PFSK-1 (cell line): ENCODE data around the gene NDUFV1.

ENCODE experiments used
- POLR2AphosphoS5 ChIP-seq: IDR thresholded peaks from 2 replicates; pipeline ENCODE4 v1.6.1; 2012; ENCODE audit warnings: low read depth, mild to moderate bottlenecking, control low read depth, low read length, moderate library complexity
- SIN3A ChIP-seq: IDR thresholded peaks from 2 replicates; pipeline ENCODE4 v1.6.1; 2012; ENCODE audit warnings: mild to moderate bottlenecking, low read length, moderate library complexity, borderline replicate concordance; ENCODE audit not compliant: insufficient read depth
- TAF1 ChIP-seq: IDR thresholded peaks from 2 replicates; pipeline ENCODE4 v1.6.1; 2012; ENCODE audit warnings: low read length, control low read depth, borderline replicate concordance; ENCODE audit not compliant: insufficient read depth
- TF ChIP-seq, protein P1 (sequence below), 2 experiments: IDR thresholded peaks; 2 replicates each; pipeline versions ENCODE4 v1.6.1 to v1.8.0; 2011 to 2012; ENCODE audit warnings: low read depth in 2 of 2, low read length in 2 of 2, control low read depth in 1 of 2, inconsistent platforms in 1 of 2, mild to moderate bottlenecking in 1 of 2, moderate library complexity in 1 of 2; ENCODE audit not compliant: insufficient read depth in 1 of 2

DNA sequence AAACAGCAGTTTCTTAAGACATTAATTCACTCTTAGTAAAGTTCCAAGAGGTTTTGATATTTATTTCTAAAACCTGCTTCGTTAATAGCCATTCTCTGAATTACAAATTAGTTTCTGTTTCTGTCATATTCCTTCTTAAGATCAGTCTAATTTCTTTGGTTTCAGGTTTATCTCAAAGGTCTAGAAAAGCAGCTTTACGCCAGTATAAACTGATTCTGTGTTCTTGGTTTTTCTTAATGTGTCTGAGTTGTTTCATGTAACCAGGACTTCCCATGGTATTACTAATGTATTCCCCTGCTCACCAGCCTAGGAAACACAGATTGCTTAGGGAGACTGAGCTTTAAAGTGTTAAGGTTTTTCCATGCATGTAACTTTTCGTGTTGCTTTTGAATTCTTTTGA is 50.6 kb downstream of the NDUFV1 start:
- TF ChIP-seq POLR2AphosphoS5, result no peak
- TF ChIP-seq SIN3A, result no peak
- TF ChIP-seq, protein P1, sequence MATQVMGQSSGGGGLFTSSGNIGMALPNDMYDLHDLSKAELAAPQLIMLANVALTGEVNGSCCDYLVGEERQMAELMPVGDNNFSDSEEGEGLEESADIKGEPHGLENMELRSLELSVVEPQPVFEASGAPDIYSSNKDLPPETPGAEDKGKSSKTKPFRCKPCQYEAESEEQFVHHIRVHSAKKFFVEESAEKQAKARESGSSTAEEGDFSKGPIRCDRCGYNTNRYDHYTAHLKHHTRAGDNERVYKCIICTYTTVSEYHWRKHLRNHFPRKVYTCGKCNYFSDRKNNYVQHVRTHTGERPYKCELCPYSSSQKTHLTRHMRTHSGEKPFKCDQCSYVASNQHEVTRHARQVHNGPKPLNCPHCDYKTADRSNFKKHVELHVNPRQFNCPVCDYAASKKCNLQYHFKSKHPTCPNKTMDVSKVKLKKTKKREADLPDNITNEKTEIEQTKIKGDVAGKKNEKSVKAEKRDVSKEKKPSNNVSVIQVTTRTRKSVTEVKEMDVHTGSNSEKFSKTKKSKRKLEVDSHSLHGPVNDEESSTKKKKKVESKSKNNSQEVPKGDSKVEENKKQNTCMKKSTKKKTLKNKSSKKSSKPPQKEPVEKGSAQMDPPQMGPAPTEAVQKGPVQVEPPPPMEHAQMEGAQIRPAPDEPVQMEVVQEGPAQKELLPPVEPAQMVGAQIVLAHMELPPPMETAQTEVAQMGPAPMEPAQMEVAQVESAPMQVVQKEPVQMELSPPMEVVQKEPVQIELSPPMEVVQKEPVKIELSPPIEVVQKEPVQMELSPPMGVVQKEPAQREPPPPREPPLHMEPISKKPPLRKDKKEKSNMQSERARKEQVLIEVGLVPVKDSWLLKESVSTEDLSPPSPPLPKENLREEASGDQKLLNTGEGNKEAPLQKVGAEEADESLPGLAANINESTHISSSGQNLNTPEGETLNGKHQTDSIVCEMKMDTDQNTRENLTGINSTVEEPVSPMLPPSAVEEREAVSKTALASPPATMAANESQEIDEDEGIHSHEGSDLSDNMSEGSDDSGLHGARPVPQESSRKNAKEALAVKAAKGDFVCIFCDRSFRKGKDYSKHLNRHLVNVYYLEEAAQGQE (IDR thresholded peaks at IDR 0.05; ENCODE audit: insufficient read depth in 1 of 2, low read depth in 2 of 2, low read length in 2 of 2), result no peak
- TF ChIP-seq TAF1, result no peak
